DOHH2 (cell line): ENCODE measurements around the gene CDH5.

Experiments
- EZH2phosphoT487 ChIP-seq: fragments of 200-600 bp; sonication (generic); IDR thresholded peaks from 2 replicates; pipeline ENCODE4 v1.6.1; 2017; ENCODE audit warnings: borderline replicate concordance, mild to moderate bottlenecking, antibody characterized with exemption, low read length, moderate library complexity, mixed read lengths
- TF ChIP-seq, protein P1 (sequence below): fragments of 200-600 bp; sonication (generic); IDR thresholded peaks from one replicate; pipeline ENCODE4 v1.5.1; 2014; ENCODE audit warnings: antibody characterized with exemption, mild to moderate bottlenecking, low read depth, low read length; ENCODE audit not compliant: poor library complexity, severe bottlenecking

DNA sequence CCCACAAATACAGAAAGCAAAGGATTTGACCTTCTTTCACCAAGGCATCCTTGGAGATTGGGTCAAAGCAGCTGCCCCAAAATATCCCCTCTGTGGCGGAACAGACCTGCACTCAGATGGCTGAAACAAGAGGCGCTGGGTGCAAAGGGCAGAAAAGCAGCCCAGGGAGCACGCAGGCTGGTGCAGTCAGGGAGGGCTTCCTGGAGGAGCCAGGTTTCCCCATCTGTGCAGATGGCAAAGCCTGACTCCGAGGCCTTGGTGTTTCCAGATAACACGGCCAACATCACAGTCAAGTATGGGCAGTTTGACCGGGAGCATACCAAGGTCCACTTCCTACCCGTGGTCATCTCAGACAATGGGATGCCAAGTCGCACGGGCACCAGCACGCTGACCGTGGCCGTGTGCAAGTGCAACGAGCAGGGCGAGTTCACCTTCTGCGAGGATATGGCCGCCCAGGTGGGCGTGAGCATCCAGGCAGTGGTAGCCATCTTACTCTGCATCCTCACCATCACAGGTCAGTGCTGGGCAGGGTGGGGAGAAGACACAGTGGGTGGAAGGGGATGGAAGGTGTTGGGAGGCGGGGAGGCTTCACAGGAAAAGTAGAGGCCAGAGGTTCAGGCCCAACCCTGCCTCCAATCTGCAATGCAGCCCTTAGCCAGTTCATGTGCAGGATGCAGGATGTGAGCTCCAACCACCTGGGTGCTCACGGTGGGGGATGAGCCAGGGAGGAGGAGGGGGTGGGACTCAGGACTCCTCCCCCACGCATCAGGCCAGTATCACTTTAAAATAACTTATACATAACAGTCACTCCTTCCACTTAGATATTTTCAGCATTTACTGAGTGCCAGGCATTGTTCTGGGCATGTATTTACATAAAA lies 34.3 kb downstream of the CDH5 start:
- TF ChIP-seq, protein P1, sequence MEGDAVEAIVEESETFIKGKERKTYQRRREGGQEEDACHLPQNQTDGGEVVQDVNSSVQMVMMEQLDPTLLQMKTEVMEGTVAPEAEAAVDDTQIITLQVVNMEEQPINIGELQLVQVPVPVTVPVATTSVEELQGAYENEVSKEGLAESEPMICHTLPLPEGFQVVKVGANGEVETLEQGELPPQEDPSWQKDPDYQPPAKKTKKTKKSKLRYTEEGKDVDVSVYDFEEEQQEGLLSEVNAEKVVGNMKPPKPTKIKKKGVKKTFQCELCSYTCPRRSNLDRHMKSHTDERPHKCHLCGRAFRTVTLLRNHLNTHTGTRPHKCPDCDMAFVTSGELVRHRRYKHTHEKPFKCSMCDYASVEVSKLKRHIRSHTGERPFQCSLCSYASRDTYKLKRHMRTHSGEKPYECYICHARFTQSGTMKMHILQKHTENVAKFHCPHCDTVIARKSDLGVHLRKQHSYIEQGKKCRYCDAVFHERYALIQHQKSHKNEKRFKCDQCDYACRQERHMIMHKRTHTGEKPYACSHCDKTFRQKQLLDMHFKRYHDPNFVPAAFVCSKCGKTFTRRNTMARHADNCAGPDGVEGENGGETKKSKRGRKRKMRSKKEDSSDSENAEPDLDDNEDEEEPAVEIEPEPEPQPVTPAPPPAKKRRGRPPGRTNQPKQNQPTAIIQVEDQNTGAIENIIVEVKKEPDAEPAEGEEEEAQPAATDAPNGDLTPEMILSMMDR, result no peak
- TF ChIP-seq EZH2phosphoT487, result no peak
